K562 (cell line): ENCODE measurements around the gene RACGAP1. TPM values are rescaled to one million over a fixed set of nuclear protein-coding genes. Genes with fewer than 3 reads are reported as not detected.

Experiments used
- ATAC-seq: fragments of 200-7000 bp; cut with Tn5 transposase; 3 replicates; pipeline ENCODE4 v1.9.1; 2020; ENCODE audit warnings: moderate library complexity
- BruUV-seq: library from RNA; stranded (reverse); fragments of 400-500 nt; replicated peaks from 2 replicates; lab custom pipeline; 2021; lab: Mats Ljungman, UMichigan
- CTCF ChIA-PET: fragments of 300-600 bp; formaldehyde crosslinking; extraction: SDS; loops from one replicate; lab custom pipeline; 2021; ENCODE audit warnings: low intra/inter-chr PET ratio; lab: Yijun Ruan, JAX
- POLR2A ChIA-PET: fragments of 300-600, 350-650 bp; sonication (Branson Sonifier 250); formaldehyde crosslinking; extraction: SDS; loops from one replicate; lab custom pipeline; 2021; ENCODE audit warnings: antibody characterized with exemption, inconsistent platforms; lab: Yijun Ruan, JAX
- DNase-seq, 4 experiments: peaks; one replicate each; pipeline versions ENCODE4 v3.0.0 to v3.0.0-alpha.2; 2011 to 2018; ENCODE audit warnings: low spot score in 3 of 4, mixed read lengths in 3 of 4; ENCODE audit errors: extremely low read depth in 1 of 4
- FAIRE-seq: peaks from 2 replicates; lab custom pipeline; 2011; peaks lifted over from hg19 to GRCh38; lab: Jason Lieb, UNC
- H2AFZ ChIP-seq: 2 replicates; pipeline ENCODE4 v1.6.0; 2011; ENCODE audit warnings: low read depth, low read length, control low read depth, inconsistent platforms
- H3K27ac ChIP-seq: fragments of 200-600 bp; 3 replicates; pipeline ENCODE4 v1.8.0; 2011; ENCODE audit warnings: low read depth, mild to moderate bottlenecking, control low read depth, inconsistent platforms, low read length, moderate library complexity, mixed read lengths; ENCODE audit errors: extremely low read depth
- H3K27me3 ChIP-seq, 2 experiments: fragments of 300-600 bp in 1 of 2; 2 replicates in 1 of 2; 3 replicates in 1 of 2; pipeline versions ENCODE4 v1.6.0 to v1.8.0; 2011; ENCODE audit warnings: inconsistent platforms in 2 of 2, low read length in 2 of 2, mild to moderate bottlenecking in 1 of 2, mixed read lengths in 1 of 2, moderate library complexity in 1 of 2; ENCODE audit not compliant: control insufficient read depth in 2 of 2, insufficient read depth in 2 of 2
- H3K36me3 ChIP-seq: fragments of 300-600 bp; 3 replicates; pipeline ENCODE4 v1.8.0; 2011; ENCODE audit warnings: mild to moderate bottlenecking, low read length, inconsistent platforms; ENCODE audit not compliant: control insufficient read depth, insufficient read depth
- H3K4me1 ChIP-seq, 2 experiments: fragments of 200-600 bp in 1 of 2; replicated peaks in 1 of 2; 2 replicates in 1 of 2; 3 replicates in 1 of 2; pipeline versions ENCODE4 v1.5.1 to v1.8.0; 2011; ENCODE audit warnings: inconsistent platforms in 2 of 2, low read length in 2 of 2, mild to moderate bottlenecking in 1 of 2, mixed read lengths in 1 of 2, moderate library complexity in 1 of 2; ENCODE audit not compliant: control insufficient read depth in 2 of 2, insufficient read depth in 2 of 2
- H3K4me2 ChIP-seq: 2 replicates; pipeline ENCODE4 v1.6.1; 2011; ENCODE audit warnings: low read length, control low read depth, inconsistent platforms, mixed read lengths; ENCODE audit not compliant: insufficient read depth
- H3K4me3 ChIP-seq: fragments of 200-600 bp; sonication (generic), shearing (Covaris generic); 2 replicates; pipeline ENCODE4 v1.5.1; 2016; ENCODE audit warnings: control low read depth, inconsistent platforms
- H3K79me2 ChIP-seq: fragments of 200-600 bp; 3 replicates; pipeline ENCODE4 v1.8.0; 2011; ENCODE audit warnings: low read length, inconsistent platforms; ENCODE audit not compliant: control insufficient read depth, insufficient read depth
- H3K9ac ChIP-seq, 2 experiments: 2 replicates each; pipeline versions ENCODE4 v1.6.0 to v1.6.1; 2011; ENCODE audit warnings: low read depth in 2 of 2, low read length in 2 of 2, control low read depth in 1 of 2, inconsistent platforms in 1 of 2, mild to moderate bottlenecking in 1 of 2, mixed read lengths in 1 of 2; ENCODE audit not compliant: insufficient read depth in 1 of 2
- H3K9me1 ChIP-seq: one replicate; pipeline ENCODE4 v1.6.0; 2011; ENCODE audit warnings: inconsistent platforms, mild to moderate bottlenecking, low read length, moderate library complexity; ENCODE audit not compliant: control insufficient read depth, insufficient read depth
- H3K9me3 ChIP-seq: replicated peaks from 2 replicates; pipeline ENCODE4 v1.5.1; 2011; ENCODE audit warnings: low read depth, low read length, inconsistent platforms; ENCODE audit not compliant: control insufficient read depth, insufficient read depth
- H4K20me1 ChIP-seq: replicated peaks from 2 replicates; pipeline ENCODE4 v1.6.1; 2011; ENCODE audit warnings: low read length, inconsistent platforms, mixed read lengths; ENCODE audit not compliant: control insufficient read depth, insufficient read depth
- CREBBP ChIP-seq: IDR thresholded peaks from one replicate; pipeline ENCODE4 v1.6.1; 2012; ENCODE audit warnings: low read depth, mild to moderate bottlenecking, control low read depth, inconsistent platforms, low read length
- POLR2AphosphoS5 ChIP-seq: IDR thresholded peaks from 2 replicates; pipeline ENCODE4 v1.6.1; 2011; ENCODE audit warnings: mild to moderate bottlenecking, low read depth, low read length, moderate library complexity; ENCODE audit not compliant: control insufficient read depth, insufficient read depth
- SIRT6 ChIP-seq: IDR thresholded peaks from one replicate; pipeline ENCODE4 v1.6.1; 2012; ENCODE audit warnings: low read depth, mild to moderate bottlenecking, control low read depth, inconsistent platforms, low read length, moderate library complexity
- ZBTB9 ChIP-seq: fragments of 450-650 bp; formaldehyde crosslinking; IDR thresholded peaks from 2 replicates; pipeline ENCODE4 v1.4.0; 2020; ENCODE audit warnings: mild to moderate bottlenecking, moderate library complexity
- ZNF609 ChIP-seq: sonication (generic); formaldehyde crosslinking; IDR thresholded peaks from 2 replicates; pipeline ENCODE4 v1.8.1; 2023; ENCODE audit warnings: missing genetic modification reagents, mild to moderate bottlenecking, borderline replicate concordance
- WGBS: fragments of 100-300 bp; shearing (Covaris generic); methylation state at CpG from one replicate; pipeline ENCODE4 v1.1.6; 2016; ENCODE audit warnings: low coverage, mixed read lengths; ENCODE audit not compliant: insufficient coverage; ENCODE audit errors: missing lambda C conversion rate; 5-methylcytosine and 5-hydroxymethylcytosine counted together
- in situ Hi-C: fragments of 300-500 bp; cut with MboI; formaldehyde crosslinking; loops from 4 replicates; pipeline ENCODE4 v1.15.0; 2018; ENCODE audit warnings: inconsistent platforms, mixed read lengths
- intact Hi-C: fragments of 100-400 bp; cut with micrococcal nuclease; formaldehyde crosslinking; loops from 2 replicates; pipeline ENCODE4 v1.14.2; 2022
- polyA plus RNA-seq, 8 experiments: library from polyadenylated mRNA; depleted of rRNA in 4 of 8; stranded (reverse) in 5 of 8; unstranded in 3 of 8; fragments of >200 nt; fragmentation: Nextera tagmentation in 2 of 8; fragmentation: Illumina TruSeq in 1 of 8; extraction: Ambion mirVana in 2 of 8; extraction: Trizol in 1 of 8; gene quantifications; 2 replicates each; pipeline versions ENCODE4 v1.2.1 to v1.2.3, GENCODE V29; 2011 to 2014; ENCODE audit warnings: inconsistent platforms in 1 of 8, missing spikeins in 1 of 8
- total RNA-seq, 7 experiments: library from RNA; depleted of rRNA in 6 of 7; stranded (reverse); fragments of >200 nt in 6 of 7; fragmentation: Illumina TruSeq in 2 of 7; extraction: Trizol in 2 of 7; gene quantifications; 2 replicates each; pipeline versions ENCODE4 v1.2.1 to v1.2.3, GENCODE V29; 2011 to 2021; ENCODE audit warnings: low replicate concordance in 1 of 7
- TF ChIP-seq, protein P1 (sequence below): fragments of 150-350 bp; IDR thresholded peaks from 2 replicates; pipeline ENCODE4 v1.6.1; 2014; ENCODE audit warnings: low read depth, mild to moderate bottlenecking, low read length, borderline replicate concordance

The RACGAP1 gene
- total and polyA plus RNA-seq, 9 of the 15 experiments (the other 6 are each of a cell fraction or from before 2014, with no cell fraction given): 56.4 to 92.9 (median 71.8) TPM

DNA sequence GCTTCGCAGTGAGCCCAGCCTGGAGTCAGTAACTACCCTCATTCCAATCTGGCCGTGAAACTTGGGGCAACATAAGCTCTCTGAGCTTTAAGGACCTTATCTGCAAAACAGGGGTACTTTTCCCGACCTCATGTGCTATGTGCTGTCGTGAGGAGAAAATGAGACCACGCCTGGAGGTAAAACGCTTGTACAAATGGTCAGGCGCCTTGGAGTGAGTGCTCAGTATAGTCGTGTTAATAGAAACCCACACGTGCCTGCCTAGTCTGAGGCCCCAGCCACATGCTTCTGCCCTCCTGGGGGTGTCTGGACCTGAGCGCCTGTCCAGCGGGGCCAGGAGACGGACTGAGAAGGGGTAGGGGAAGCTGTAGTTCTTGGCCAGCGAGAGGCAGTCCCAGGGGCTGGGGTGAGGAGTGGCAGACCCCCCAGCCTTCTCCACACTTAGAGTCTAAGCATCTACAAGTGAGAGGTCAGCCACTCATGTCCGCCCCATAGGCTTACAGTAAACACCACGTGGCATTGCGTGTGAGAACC, 58.7 kb downstream of the RACGAP1 start:
- intact Hi-C loops (loop anchor here (1.0 to 2.0 kb wide), 5 partner anchors 90 to 212 kb away; no protein-coding TSS in a partner anchor), in situ Hi-C loops (loop anchor here (5.0 kb wide), 1 partner anchor 201 kb away; the partner anchor contains the start of gene CERS5)
- Histone ChIP-seq H3K4me2 (peak overlapping the region; percentile 94), H3K79me2 (no peaks in the 10 kb centered on the region), H3K4me3 (no peak overlapping the region), H2AFZ (peak overlapping the region; percentile 100), H3K9me3 (no peaks in the 10 kb centered on the region), H3K36me3 (no peaks in the 10 kb centered on the region), H3K9me1 (no peaks in the 10 kb centered on the region), H3K9ac (peak overlapping the region; percentile 62 to 87; a peak in 2 of 4 replicates), H4K20me1 (peaks cover 13% of the 10 kb centered on the region; the same call in 1 of the 2 replicates), H3K27ac (no peak overlapping the region), H3K4me1 (peaks cover 12 to 26% of the 10 kb centered on the region in 2 experiments; a peak in 4 of 5 replicates), H3K27me3 (peaks cover 24 to 63% of the 10 kb centered on the region in 2 experiments; a peak in 4 of 5 replicates)
- WGBS: 7% methylated on average over 14 of the region's 16 CpGs
- ChIA-PET POLR2A (interaction anchor here (0.6 to 2.1 kb wide), 3 partner anchors 17 to 337 kb away, joined by 3 to 11 read pairs (median 3); no protein-coding TSS in a partner anchor), CTCF (interaction anchor here (0.7 to 5.4 kb wide), 11 partner anchors 89 to 1005 kb away, joined by 3 to 43 read pairs (median 4); no protein-coding TSS in a partner anchor)
- no TSS peak for BruUV-seq
- ATAC-seq (no peak; the same call in 2 of the 3 replicates), DNase-seq (peak in 1 of 4 experiments; percentile 34), FAIRE-seq (no peak)
- TF ChIP-seq ZBTB9 (no peak), POLR2AphosphoS5 (no peak), SIRT6 (no peak), CREBBP (no peak), ZNF609 (CRISPR knock-in tag) (no peak)
- TF ChIP-seq, protein P1, sequence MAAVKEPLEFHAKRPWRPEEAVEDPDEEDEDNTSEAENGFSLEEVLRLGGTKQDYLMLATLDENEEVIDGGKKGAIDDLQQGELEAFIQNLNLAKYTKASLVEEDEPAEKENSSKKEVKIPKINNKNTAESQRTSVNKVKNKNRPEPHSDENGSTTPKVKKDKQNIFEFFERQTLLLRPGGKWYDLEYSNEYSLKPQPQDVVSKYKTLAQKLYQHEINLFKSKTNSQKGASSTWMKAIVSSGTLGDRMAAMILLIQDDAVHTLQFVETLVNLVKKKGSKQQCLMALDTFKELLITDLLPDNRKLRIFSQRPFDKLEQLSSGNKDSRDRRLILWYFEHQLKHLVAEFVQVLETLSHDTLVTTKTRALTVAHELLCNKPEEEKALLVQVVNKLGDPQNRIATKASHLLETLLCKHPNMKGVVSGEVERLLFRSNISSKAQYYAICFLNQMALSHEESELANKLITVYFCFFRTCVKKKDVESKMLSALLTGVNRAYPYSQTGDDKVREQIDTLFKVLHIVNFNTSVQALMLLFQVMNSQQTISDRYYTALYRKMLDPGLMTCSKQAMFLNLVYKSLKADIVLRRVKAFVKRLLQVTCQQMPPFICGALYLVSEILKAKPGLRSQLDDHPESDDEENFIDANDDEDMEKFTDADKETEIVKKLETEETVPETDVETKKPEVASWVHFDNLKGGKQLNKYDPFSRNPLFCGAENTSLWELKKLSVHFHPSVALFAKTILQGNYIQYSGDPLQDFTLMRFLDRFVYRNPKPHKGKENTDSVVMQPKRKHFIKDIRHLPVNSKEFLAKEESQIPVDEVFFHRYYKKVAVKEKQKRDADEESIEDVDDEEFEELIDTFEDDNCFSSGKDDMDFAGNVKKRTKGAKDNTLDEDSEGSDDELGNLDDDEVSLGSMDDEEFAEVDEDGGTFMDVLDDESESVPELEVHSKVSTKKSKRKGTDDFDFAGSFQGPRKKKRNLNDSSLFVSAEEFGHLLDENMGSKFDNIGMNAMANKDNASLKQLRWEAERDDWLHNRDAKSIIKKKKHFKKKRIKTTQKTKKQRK: no peak
